HEK293 (cell line): ENCODE results near the gene PADI3.

Experiments
- GFI1B ChIP-seq: fragments of 450-650 bp; formaldehyde crosslinking; IDR thresholded peaks from 2 replicates; pipeline ENCODE4 v1.5.1; 2016; ENCODE audit warnings: missing biosample characterization, missing genetic modification characterization
- KLF1 ChIP-seq: fragments of 450-650 bp; formaldehyde crosslinking; IDR thresholded peaks from 2 replicates; pipeline ENCODE4 v1.5.1; 2016; ENCODE audit warnings: missing biosample characterization, missing genetic modification characterization
- MZF1 ChIP-seq: fragments of 450-650 bp; formaldehyde crosslinking; IDR thresholded peaks from 2 replicates; pipeline ENCODE4 v1.5.1; 2017; ENCODE audit warnings: missing biosample characterization, missing genetic modification characterization, borderline replicate concordance
- TCF7L2 ChIP-seq: IDR thresholded peaks from 2 replicates; pipeline ENCODE4 v1.6.1; 2011; ENCODE audit warnings: low read depth, mild to moderate bottlenecking, inconsistent platforms, low read length, moderate library complexity, borderline replicate concordance
- ZNF140 ChIP-seq: fragments of 450-650 bp; formaldehyde crosslinking; IDR thresholded peaks from 2 replicates; pipeline ENCODE4 v1.5.1; 2016; ENCODE audit warnings: missing biosample characterization, missing genetic modification characterization
- ZNF202 ChIP-seq: fragments of 450-650 bp; formaldehyde crosslinking; IDR thresholded peaks from 2 replicates; pipeline ENCODE4 v1.5.1; 2016; ENCODE audit warnings: missing biosample characterization, missing genetic modification characterization, borderline replicate concordance
- ZNF560 ChIP-seq: fragments of 450-650 bp; formaldehyde crosslinking; IDR thresholded peaks from 2 replicates; pipeline ENCODE4 v1.5.1; 2017; ENCODE audit warnings: missing biosample characterization, missing genetic modification characterization, borderline replicate concordance
- ZNF629 ChIP-seq: fragments of 450-650 bp; formaldehyde crosslinking; IDR thresholded peaks from 2 replicates; pipeline ENCODE4 v1.5.1; 2017; ENCODE audit warnings: missing biosample characterization, missing genetic modification characterization
- ZNF777 ChIP-seq: fragments of 450-650 bp; formaldehyde crosslinking; IDR thresholded peaks from 2 replicates; pipeline ENCODE4 v1.5.1; 2017; ENCODE audit warnings: missing biosample characterization, missing genetic modification characterization, borderline replicate concordance
- ZNF792 ChIP-seq: fragments of 450-650 bp; formaldehyde crosslinking; IDR thresholded peaks from 2 replicates; pipeline ENCODE4 v1.5.1; 2016; ENCODE audit warnings: missing biosample characterization, missing genetic modification characterization
- TF ChIP-seq, protein P1 (sequence below): fragments of 450-650 bp; formaldehyde crosslinking; conservative IDR thresholded peaks from 2 replicates; pipeline ENCODE4 v1.5.1; 2016; ENCODE audit warnings: low read depth, missing biosample characterization, missing genetic modification characterization
- TF ChIP-seq, protein P2 (sequence below): fragments of 450-650 bp; formaldehyde crosslinking; IDR thresholded peaks from 2 replicates; pipeline ENCODE4 v1.5.1; 2016; ENCODE audit warnings: missing biosample characterization, missing genetic modification characterization
- TF ChIP-seq, protein P3 (sequence below): fragments of 450-650 bp; formaldehyde crosslinking; IDR thresholded peaks from 2 replicates; pipeline ENCODE4 v1.5.1; 2016; ENCODE audit warnings: missing biosample characterization, missing genetic modification characterization

DNA sequence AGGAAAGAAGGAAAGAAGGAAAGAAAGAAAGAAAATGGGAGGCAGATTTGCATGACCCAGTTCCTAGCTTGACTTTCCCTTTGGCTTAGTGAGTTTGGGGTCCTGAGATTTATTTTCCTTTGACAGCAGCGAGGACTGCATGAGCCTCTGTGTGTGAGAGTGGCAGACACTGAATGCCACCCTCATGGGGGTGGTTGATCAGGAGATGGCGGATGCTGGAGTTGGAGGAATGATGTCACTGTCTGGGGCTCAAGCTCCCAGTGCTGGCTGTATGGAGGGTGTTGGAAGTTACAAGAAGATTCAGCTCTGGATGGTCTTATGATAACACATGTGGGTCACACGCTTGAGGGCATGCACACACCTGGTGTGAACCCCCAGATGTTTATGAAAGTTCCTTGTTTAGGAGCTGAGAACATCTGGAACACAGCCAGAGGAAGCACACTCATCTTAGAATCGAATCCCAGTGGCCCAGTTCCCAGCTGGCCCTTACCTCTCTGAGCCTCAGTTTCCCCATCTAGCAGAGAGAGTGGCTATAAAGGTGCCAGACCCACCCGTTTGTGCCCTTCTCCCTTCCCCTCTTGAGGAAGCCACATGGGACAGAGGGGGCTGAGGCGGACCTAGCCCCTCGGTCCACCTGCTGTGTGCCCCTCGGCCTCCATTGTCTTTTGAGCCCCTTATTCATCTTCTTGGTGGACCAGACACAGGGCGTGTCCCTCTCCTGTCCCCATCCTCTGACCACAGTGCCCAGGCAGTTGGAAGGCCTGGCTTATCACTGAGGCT lies 64.8 kb downstream of the PADI3 start:
- TF ChIP-seq, protein P1, sequence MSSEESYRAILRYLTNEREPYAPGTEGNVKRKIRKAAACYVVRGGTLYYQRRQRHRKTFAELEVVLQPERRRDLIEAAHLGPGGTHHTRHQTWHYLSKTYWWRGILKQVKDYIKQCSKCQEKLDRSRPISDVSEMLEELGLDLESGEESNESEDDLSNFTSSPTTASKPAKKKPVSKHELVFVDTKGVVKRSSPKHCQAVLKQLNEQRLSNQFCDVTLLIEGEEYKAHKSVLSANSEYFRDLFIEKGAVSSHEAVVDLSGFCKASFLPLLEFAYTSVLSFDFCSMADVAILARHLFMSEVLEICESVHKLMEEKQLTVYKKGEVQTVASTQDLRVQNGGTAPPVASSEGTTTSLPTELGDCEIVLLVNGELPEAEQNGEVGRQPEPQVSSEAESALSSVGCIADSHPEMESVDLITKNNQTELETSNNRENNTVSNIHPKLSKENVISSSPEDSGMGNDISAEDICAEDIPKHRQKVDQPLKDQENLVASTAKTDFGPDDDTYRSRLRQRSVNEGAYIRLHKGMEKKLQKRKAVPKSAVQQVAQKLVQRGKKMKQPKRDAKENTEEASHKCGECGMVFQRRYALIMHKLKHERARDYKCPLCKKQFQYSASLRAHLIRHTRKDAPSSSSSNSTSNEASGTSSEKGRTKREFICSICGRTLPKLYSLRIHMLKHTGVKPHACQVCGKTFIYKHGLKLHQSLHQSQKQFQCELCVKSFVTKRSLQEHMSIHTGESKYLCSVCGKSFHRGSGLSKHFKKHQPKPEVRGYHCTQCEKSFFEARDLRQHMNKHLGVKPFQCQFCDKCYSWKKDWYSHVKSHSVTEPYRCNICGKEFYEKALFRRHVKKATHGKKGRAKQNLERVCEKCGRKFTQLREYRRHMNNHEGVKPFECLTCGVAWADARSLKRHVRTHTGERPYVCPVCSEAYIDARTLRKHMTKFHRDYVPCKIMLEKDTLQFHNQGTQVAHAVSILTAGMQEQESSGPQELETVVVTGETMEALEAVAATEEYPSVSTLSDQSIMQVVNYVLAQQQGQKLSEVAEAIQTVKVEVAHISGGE, result no peak
- TF ChIP-seq MZF1 (tag by site-specific recombination) (no peak), ZNF777 (tag by site-specific recombination) (no peak), TCF7L2 (no peak), GFI1B (tag by site-specific recombination) (no peak), ZNF629 (tag by site-specific recombination) (no peak), ZNF140 (no peak), KLF1 (tag by site-specific recombination) (no peak), ZNF560 (tag by site-specific recombination) (no peak), ZNF202 (no peak), ZNF792 (tag by site-specific recombination) (no peak)
- TF ChIP-seq, protein P2, sequence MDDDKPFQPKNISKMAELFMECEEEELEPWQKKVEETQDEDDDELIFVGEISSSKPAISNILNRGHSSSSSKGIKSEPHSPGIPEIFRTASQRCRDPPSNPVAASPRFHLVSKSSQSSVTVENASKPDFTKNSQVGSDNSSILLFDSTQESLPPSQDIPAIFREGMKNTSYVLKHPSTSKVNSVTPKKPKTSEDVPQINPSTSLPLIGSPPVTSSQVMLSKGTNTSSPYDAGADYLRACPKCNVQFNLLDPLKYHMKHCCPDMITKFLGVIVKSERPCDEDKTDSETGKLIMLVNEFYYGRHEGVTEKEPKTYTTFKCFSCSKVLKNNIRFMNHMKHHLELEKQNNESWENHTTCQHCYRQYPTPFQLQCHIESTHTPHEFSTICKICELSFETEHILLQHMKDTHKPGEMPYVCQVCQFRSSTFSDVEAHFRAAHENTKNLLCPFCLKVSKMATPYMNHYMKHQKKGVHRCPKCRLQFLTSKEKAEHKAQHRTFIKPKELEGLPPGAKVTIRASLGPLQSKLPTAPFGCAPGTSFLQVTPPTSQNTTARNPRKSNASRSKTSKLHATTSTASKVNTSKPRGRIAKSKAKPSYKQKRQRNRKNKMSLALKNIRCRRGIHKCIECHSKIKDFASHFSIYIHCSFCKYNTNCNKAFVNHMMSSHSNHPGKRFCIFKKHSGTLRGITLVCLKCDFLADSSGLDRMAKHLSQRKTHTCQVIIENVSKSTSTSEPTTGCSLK (tag by site-specific recombination), result no peak
- TF ChIP-seq, protein P3, sequence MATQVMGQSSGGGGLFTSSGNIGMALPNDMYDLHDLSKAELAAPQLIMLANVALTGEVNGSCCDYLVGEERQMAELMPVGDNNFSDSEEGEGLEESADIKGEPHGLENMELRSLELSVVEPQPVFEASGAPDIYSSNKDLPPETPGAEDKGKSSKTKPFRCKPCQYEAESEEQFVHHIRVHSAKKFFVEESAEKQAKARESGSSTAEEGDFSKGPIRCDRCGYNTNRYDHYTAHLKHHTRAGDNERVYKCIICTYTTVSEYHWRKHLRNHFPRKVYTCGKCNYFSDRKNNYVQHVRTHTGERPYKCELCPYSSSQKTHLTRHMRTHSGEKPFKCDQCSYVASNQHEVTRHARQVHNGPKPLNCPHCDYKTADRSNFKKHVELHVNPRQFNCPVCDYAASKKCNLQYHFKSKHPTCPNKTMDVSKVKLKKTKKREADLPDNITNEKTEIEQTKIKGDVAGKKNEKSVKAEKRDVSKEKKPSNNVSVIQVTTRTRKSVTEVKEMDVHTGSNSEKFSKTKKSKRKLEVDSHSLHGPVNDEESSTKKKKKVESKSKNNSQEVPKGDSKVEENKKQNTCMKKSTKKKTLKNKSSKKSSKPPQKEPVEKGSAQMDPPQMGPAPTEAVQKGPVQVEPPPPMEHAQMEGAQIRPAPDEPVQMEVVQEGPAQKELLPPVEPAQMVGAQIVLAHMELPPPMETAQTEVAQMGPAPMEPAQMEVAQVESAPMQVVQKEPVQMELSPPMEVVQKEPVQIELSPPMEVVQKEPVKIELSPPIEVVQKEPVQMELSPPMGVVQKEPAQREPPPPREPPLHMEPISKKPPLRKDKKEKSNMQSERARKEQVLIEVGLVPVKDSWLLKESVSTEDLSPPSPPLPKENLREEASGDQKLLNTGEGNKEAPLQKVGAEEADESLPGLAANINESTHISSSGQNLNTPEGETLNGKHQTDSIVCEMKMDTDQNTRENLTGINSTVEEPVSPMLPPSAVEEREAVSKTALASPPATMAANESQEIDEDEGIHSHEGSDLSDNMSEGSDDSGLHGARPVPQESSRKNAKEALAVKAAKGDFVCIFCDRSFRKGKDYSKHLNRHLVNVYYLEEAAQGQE (tag by site-specific recombination), result no peak
